ENCODE measurements around the gene SC5D.

The SC5D gene

DNA sequence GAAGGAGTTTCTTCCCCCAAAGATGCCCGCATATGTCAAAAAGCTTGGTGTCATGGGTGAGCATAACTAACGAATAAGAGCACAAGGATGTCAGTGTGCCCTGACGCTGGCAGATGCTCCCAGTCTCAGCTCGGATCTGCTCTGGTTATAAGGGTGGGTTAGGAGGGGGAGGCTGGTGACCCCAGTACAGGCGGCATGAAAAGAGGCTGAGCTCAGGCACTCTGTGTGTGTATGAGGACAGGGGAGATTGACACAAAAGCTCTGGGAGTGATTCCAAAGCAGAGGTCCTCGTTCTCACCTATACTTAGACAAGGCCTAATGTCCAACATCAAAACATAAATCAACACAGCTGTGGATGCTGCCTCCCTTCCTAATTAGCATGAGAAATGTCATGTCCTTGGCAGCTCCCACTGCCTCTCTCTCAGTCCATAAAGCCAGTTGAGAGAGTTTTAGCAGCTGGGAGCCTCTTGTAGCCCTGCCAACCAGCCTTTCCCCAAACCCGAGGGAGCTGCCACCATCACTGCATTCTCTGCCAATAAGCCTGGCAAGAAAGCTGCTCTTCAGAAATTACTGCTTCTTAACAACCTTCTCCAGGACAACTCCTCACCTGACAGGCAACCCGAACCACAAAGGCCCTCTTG is 59.8 kb downstream of the SC5D start:
- in situ Hi-C loops (cut with HindIII; ENCODE audit: low sequenced_read_pairs): no loop called here

DNA sequence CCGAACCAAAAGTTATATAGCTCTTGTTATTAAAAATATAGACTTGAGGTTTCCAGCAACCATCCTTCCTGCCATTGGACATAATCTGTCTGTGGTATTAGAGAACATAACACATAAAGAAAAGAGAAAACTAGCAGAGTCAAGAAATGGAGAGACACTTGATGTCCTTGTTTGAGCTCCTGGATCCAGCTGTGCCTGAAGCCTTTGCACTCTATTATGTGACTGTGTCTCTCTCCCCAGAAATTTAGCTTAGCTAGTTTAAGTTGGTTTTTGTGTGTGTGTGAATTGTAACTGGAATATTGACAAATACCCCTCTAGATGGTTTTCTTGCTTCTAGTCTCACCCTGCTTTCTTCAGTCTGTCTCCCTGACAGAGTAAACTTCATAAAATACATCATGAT is 61.6 kb downstream of the SC5D start:
- in situ Hi-C loops (cut with HindIII; ENCODE audit: low sequenced_read_pairs): no loop called here

DNA sequence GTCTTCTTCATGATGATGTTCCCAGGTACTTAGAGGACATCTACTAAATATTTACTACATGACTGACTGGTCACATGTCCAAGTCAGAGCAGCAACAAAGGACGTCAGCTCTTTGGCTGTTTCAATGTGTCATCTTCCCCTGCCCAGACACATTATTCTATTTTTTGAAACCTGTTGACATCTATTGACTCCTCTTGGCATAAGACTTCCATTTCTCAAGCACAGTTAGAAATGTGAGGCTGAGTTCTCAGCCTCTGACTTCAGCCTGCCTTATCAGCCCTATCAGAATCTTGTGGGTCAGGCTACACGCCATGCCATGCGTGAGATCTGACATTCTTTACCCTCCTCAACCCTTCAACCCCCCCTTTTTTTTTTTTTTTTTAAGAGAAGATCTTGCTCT is 63.8 kb downstream of the SC5D start:
- in situ Hi-C loops (cut with HindIII; ENCODE audit: low sequenced_read_pairs): no loop called here
